NB4 (cell line): Measurements from ENCODE around the gene USP10.

Experiments
- DNase-seq: peaks from one replicate; pipeline ENCODE4 v3.0.0; 2010; ENCODE audit warnings: low read depth
- H3K4me3 ChIP-seq: one replicate; pipeline ENCODE4 v1.5.1; 2011; ENCODE audit warnings: mild to moderate bottlenecking, low read depth, low read length, moderate library complexity
- MYC ChIP-seq: IDR thresholded peaks from 2 replicates; pipeline ENCODE4 v1.6.1; 2011; ENCODE audit warnings: low read depth, low read length
- POLR2A ChIP-seq: IDR thresholded peaks from 2 replicates; pipeline ENCODE4 v1.6.1; 2011; ENCODE audit warnings: mild to moderate bottlenecking; ENCODE audit not compliant: insufficient read length; ENCODE audit errors: extremely low read depth
- TF ChIP-seq, protein P1 (sequence below): IDR thresholded peaks from one replicate; pipeline ENCODE4 v1.5.1; 2012; ENCODE audit warnings: low read depth, low read length
- TF ChIP-seq, protein P2 (sequence below): IDR thresholded peaks from 2 replicates; pipeline ENCODE4 v1.6.1; 2011; ENCODE audit warnings: low read depth, low read length

Gene USP10

DNA sequence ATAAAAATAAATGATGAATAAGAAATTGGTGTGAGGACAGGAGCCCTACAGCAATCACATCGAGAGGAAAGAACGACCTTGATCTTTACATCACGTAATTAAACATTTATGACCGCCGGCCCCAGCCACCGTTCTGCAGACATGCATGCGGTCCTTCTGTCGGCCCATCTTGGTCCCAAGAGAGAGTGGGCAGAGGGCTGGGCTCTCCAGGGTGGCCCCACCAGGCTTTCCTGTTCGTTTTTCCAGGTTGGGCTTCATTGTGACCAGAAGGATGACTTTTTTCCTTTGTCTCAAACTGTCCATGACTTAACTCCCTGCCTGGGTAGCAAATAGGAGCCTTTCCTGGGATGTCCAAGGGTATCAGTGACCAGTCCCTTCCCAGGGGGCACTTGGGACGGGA, 116.7 kb downstream of the USP10 start:
- no peak overlapping the region for H3K4me3 ChIP-seq
- TF ChIP-seq, protein P1, sequence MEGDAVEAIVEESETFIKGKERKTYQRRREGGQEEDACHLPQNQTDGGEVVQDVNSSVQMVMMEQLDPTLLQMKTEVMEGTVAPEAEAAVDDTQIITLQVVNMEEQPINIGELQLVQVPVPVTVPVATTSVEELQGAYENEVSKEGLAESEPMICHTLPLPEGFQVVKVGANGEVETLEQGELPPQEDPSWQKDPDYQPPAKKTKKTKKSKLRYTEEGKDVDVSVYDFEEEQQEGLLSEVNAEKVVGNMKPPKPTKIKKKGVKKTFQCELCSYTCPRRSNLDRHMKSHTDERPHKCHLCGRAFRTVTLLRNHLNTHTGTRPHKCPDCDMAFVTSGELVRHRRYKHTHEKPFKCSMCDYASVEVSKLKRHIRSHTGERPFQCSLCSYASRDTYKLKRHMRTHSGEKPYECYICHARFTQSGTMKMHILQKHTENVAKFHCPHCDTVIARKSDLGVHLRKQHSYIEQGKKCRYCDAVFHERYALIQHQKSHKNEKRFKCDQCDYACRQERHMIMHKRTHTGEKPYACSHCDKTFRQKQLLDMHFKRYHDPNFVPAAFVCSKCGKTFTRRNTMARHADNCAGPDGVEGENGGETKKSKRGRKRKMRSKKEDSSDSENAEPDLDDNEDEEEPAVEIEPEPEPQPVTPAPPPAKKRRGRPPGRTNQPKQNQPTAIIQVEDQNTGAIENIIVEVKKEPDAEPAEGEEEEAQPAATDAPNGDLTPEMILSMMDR = no peak
- TF ChIP-seq POLR2A = no peak
- DNase-seq = no peak

DNA sequence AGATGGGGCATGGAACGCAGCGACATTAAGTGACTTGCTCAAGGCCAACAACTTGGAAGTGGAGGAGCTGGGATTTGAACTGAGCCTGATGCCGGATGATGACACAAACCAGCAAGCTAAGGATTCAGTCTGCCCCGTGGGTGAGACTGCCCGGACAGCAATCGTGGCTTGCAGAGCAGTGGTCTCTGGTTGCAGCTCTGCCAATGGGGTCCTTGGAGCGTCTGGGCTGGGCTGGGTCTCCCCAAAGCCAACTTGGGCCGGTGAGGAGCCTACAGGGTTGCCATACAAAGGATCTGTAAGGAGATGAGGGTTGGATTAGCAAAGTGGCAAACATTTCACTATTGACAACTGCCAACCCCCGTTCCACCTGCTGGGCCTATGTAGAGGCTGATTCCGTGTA, 117.4 kb downstream of the USP10 start:
- H3K4me3 ChIP-seq = no peak overlapping the region
- no peak for TF ChIP-seq MYC
- TF ChIP-seq, protein P2, sequence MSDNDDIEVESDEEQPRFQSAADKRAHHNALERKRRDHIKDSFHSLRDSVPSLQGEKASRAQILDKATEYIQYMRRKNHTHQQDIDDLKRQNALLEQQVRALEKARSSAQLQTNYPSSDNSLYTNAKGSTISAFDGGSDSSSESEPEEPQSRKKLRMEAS = no peak
- TF ChIP-seq POLR2A = no peak
- TF ChIP-seq, protein P1 = no peak
- DNase-seq = no peak

DNA sequence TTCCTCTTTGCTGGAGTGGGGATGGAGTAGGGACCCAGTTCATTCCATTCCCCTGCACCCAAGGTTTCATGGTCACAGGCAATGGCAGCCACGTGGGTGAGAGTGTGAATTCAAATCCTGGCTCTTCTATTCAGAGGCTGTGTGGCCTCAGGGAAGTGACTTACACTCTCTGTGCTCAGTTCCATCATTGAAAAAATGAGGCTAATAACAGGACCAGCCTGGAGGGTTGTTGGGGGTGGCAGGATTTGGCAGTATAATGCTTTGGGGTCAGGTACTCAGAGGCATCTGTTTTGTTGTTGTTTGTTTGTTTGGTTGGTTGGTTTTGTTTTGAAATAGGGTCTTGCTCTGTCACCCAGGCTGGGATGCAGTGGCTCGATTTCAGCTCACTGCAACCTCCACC, 117.8 kb downstream of the USP10 start:
- no peak overlapping the region for H3K4me3 ChIP-seq
- TF ChIP-seq MYC = no peak
- no peak for TF ChIP-seq POLR2A
- TF ChIP-seq, protein P2 = no peak
- TF ChIP-seq, protein P1 = no peak
- DNase-seq = no peak

DNA sequence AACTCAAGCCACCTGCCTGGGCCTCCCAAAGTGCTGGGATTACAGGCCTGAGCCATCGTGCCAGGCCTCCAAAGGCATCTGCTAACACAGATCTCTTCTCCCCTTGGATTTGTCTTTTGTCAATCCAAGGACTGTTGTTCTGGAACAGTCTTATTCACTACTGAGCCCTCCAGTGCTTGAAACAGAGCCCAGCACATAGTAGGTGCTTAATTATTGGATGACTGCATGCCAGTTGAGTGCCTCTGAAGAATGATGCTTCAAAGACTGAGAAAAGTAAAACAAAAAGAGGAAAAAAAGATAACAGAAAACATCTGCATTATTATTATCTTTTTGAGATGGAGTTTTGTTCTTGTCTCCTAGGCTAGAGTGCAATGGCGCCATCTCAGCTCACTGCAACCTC, 118.3 kb downstream of the USP10 start:
- H3K4me3 ChIP-seq = no peak overlapping the region
- TF ChIP-seq, protein P2 = no peak
- TF ChIP-seq, protein P1 = no peak
- TF ChIP-seq MYC = no peak
- TF ChIP-seq POLR2A = no peak
- no peak for DNase-seq

DNA sequence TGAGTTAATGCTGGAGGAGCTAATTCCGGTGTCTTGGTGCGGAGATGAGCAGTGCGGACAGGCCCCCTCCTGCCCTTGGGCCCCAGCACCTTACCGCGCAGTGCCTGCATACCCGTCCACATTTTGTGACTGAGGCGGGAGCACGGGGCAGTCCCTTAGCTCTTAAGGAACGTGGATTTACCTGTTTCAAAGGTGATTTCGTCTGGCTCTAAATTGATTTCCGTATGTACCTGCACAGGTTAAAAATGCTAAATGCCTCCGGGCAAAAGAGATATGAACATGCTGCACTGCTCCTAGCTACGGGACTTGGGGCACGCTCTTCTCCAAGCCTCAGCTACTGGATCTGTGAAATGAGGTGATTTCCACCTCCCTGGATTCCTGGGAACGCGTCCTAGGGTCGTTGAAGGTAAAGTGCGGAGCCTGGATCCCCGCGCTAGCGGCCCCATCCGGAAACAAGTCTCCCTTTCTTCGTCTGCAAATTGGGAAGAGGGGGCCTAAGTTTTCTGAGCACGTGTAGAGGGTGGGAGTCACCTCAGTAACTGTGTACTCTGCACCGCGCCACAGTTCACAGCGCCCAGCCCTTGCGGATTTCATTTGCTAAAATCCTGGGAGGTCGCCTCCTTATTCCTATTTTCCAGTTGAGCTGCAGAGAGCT, 119.3 kb downstream of the USP10 start:
- no peak for DNase-seq
- TF ChIP-seq MYC (no peak), POLR2A (no peak)
- TF ChIP-seq, protein P1 = no peak
- TF ChIP-seq, protein P2 = no peak
- no peak overlapping the region for H3K4me3 ChIP-seq

DNA sequence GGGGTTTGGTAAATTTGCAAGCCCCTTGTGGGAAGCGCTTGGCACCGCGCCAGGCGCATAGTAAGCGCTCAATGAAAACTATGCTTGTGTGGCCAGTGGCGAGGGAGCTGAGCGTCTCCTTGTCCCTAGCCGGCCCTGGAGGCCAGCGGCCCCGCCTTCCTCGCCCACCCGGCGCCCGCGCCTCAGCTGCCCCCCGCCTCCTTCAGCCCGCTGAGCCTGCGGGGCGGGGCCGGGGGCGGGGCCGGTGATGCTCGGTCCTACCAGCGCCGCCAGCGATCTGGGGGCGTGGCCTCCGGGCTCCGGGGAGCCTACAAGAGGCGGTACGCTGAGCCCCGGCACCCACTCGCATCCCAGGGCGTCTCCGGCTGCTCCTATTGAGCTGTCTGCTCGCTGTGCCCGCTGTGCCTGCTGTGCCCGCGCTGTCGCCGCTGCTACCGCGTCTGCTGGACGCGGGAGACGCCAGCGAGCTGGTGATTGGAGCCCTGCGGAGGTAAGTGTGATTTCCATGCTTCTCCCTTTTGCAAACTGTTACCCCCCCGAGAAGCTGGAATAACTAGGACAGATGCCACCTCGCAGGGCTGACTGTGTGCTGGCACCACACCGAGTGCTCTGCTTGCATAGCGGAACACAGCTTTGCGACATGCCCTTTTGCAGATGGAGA, 120.0 kb downstream of the USP10 start, which contains the start of gene CRISPLD2:
CRISPLD2 (plus strand) TSS at position 342 of the 661 bp plus-strand sequence. CDS start 18,511 bp downstream, outside the sequence.
- peak; percentile 94 for DNase-seq
- H3K4me3 ChIP-seq = peak within 1 kb of the TSS; percentile 27
- TF ChIP-seq, protein P1 = no peak
- TF ChIP-seq POLR2A (peak; percentile 37), MYC (no peak)
- TF ChIP-seq, protein P2 = no peak
